Smooth muscle cell of the brain vasculature (primary cell): ENCODE measurements around the gene HOMER2.
"Not testable (repeated sequence)": the region's sequence is repeated elsewhere in the genome, so short reads cannot be mapped to it uniquely, and the experiment has no call there.

Experiments
- DNase-seq: peaks from one replicate; pipeline ENCODE4 v3.0.0-alpha.2; 2012; ENCODE audit warnings: low read depth, low spot score

Gene HOMER2

GRCh38 chr15:82966671-82967071 lies 14.2 kb upstream of the HOMER2 start:
- DNase-seq: no peak

- no peak for DNase-seq
These were observed 12.4 kb upstream of the HOMER2 start for GRCh38 chr15:82964890-82965289.

GRCh38 chr15:82963471-82964341 lies 11.2 kb upstream of the HOMER2 start:
- DNase-seq: no peak

- no peak for DNase-seq
These were observed 8.2 kb upstream of the HOMER2 start for GRCh38 chr15:82960766-82961165.

- DNase-seq: no peak
These were observed 6.9 kb upstream of the HOMER2 start for GRCh38 chr15:82959423-82959822.

GRCh38 chr15:82958638-82959037 lies 6.1 kb upstream of the HOMER2 start:
- DNase-seq: no peak

GRCh38 chr15:82951472-82952157 lies 905 bp downstream of the HOMER2 start:
- no peak for DNase-seq

- DNase-seq: no peak
These were observed 1.7 kb downstream of the HOMER2 start for GRCh38 chr15:82950746-82951370.

GRCh38 chr15:82950295-82950694 lies 2.2 kb downstream of the HOMER2 start:
- no peak for DNase-seq

- no peak for DNase-seq
These were observed 6.3 kb downstream of the HOMER2 start for GRCh38 chr15:82946155-82946701.

- no peak for DNase-seq
These were observed 7.2 kb downstream of the HOMER2 start for GRCh38 chr15:82945326-82945725.

GRCh38 chr15:82944821-82945220 lies 7.7 kb downstream of the HOMER2 start:
- DNase-seq: no peak

GRCh38 chr15:82944056-82944455 lies 8.5 kb downstream of the HOMER2 start:
- DNase-seq: no peak

GRCh38 chr15:82943176-82943575 lies 9.3 kb downstream of the HOMER2 start:
- no peak for DNase-seq

GRCh38 chr15:82942691-82943090 lies 9.8 kb downstream of the HOMER2 start:
- no peak for DNase-seq

- not testable (repeated sequence) for DNase-seq
These were observed 12.8 kb downstream of the HOMER2 start for GRCh38 chr15:82939678-82940077.

- no peak for DNase-seq
These were observed 14.8 kb downstream of the HOMER2 start for GRCh38 chr15:82937712-82938058.

- DNase-seq: no peak
These were observed 15.4 kb downstream of the HOMER2 start for GRCh38 chr15:82936966-82937711.

GRCh38 chr15:82935382-82935781 lies 17.1 kb downstream of the HOMER2 start:
- no peak for DNase-seq

- DNase-seq: no peak
These were observed 18.2 kb downstream of the HOMER2 start for GRCh38 chr15:82934100-82934880.

- DNase-seq: no peak
These were observed 18.9 kb downstream of the HOMER2 start for GRCh38 chr15:82933576-82933975.
